Stimulated activated CD4-positive, alpha-beta T cell treated with anti-CD3 and anti-CD28 coated beads, Interleukin-4, amount 100 ng/mL, for 48 hours (primary cell): ENCODE data around the gene EPHX1.
"Not testable (repeated sequence)": the region's sequence is repeated elsewhere in the genome, so short reads cannot be mapped to it uniquely, and the experiment has no call there.

Source experiments
- DNase-seq, 2 donors: peaks; one replicate each; pipeline ENCODE4 v3.0.0-alpha.2; 2020; ENCODE audit warnings: low read depth in 2 of 2

The EPHX1 gene

DNA sequence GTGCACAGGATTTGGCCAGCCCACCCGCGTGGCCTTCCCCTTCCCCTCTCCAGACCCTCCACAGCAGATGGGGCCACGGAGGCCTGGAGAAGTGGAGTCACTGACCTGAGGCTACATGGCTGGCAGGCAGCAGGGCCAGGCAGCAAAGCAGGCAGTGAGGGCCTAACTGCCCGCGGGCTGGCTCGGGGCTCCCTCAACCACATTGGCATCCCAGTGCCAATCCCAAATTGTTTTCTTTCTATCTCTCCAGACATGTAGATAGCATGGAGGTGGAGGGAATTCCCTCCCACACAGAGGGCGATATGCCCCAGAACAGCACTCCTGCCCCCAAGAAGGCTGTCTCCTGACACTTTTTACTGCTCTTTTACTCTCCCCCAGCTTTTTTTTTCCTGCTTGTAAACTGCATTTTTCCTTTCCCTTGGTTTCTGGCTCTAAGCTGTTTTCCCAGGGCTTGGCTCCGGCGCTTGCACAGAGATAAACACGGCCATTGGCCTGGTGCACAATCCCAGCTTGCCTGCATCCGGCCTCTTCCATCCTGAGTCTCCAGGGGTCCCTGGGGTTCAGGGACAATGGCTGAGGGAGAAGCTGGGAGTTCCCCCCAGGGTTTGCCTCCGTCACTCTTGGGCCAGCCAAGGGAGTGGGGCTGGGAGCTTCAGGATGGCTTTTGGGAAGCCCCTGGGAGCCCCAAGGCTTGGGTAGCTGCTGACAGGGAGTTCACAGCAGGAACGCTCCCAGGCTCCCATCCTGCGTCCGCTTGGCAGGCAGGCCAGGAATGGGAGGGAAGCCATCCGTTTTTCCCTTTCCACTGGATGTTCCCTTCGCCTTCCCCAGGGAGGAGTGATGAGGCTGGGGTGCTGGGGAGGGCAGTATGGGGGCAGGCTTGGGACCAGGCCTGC is 7.0 kb downstream of the EPHX1 start:
- no peak for DNase-seq

DNA sequence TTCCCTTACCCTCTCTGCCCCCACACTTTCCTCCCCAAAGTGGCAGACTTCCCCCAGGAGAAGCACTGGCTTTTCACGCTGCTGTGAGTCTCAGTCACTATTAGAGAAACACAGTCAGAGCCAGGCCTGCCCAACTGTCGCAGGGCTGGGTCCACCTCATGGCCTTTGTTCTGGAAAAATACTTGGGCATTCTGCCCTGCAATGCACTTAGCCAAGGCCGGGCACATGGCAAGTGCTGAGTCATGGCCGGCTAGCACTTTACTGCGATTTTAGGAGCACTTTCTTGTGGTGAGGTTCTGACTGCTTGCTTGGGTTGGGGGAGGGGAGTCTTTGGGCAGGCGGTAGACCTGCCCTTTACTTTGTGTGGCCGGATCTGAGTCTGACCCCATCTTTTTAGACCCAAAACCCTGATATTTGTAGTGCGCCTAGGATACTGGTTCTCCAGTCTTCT is 7.7 kb downstream of the EPHX1 start:
- no peak for DNase-seq

DNA sequence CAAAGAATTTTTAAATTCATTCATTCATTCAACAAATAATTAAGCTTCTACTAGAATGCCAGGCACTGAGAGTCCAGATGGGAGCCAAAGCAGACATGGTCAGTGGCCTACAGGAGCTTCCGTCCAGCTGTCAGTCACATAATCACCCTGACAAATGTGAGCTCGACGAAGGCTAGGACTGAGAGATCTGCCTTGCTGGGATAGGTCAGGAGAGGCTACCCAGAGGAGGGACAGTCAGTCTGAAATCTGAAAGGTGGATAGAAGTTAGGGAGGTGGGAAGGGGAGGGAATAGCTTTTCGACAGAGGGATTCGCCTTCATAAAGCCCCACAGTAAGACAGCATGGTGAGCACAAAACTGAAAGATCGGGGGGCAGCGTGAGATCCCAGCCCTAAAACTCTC is 8.3 kb downstream of the EPHX1 start:
- no peak for DNase-seq

DNA sequence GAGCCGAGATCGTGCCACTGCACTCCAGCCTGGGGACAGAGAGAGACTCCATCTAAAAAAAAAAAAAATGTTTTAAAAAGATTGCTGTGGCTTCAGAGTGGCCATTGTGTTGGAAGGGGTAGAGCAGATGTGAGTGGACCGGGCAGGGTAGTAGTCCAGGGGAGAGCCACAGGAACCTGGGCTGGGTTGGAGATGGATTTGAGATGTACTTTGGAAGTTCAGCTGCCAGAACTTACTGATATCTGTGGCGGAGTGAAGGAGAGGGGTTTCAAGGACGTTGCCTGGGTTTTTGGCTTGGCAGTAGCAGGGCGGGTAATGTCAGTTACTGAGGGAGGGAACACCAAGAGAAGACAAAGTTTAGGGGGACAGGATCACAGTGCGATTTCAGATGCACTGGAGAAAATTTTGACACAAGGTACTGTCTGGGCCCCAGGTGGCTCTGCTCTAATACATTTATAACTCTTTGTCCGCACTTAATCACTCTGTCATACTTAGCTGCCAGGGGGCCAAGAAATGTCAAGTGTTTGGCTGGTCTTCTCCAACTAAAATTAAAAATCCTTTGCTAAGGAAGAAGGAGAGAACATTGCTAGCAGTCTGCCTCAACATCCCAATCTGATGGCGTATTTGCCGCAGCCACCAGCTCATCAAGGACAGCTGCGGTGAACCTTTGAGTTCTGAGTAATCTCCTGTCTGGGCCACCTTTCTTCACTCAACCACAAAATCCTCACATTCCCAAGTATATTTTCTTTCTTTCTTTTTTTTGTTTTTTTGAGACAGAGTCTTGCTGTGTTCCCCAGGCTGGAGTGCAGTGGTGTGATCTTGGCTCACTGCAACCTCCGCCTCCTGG is 9.6 kb downstream of the EPHX1 start:
- no peak for DNase-seq

DNA sequence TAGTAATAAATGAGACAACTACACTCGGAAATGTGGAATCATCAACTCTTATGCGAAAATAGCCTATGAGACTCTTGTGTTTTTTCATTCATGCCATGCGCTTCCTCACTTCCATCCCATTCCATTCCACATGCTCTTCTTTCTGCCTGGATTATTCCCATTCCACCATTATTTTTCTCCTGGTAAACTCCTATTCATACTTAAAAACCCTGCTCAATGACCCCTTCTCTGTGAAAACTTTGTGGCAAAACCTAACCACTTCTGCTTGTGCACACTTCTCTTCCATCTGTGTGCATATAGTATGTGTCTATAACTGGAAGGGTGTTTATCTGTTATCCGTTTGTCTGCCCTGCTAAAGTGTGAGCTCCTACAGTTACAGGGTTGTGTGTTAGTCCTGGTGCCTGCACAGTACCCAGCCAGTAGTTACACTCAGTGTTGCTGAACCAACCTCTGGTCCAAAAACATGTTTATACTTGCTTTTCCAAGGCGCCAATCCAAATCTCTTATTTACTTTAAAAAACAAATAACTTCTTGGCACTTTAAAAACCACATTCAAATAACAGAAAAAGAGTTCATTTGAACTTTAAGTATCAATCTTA is 10.7 kb downstream of the EPHX1 start:
- DNase-seq = no peak

DNA sequence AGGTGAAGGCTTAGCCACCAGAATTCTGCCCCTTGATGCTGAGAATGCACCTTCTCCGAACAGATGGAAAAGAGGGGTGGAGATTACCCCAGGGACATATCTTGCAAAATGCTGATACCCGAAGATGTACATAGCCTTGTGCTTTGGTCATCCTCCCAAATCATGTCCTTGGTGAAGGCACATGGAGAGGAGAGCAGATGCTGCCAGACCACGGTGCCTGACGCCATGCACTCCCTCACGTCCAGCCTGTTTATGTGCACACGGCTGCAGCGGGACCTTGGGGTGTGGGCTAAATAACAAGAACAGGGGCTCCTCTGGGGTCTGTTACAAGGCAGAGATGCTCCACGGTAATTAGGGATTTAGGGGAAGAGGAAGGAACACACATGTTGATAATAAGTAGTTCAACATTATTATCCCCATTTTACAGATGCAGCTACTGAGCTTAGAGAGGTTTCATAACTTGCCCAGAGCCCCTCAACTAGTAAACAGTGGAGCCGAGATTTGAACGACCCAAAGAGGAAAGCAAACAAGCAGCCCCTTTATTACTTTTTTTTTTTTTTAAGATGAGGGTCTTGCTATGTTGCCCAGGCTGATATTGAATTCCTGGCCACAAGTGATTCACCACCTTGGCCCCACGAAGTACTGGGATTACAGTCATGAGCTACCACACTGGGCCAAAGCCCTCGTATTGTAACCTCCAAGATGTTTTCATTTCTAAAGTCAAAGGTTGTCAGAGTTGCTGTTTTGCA is 12.9 kb downstream of the EPHX1 start:
- DNase-seq = no peak

DNA sequence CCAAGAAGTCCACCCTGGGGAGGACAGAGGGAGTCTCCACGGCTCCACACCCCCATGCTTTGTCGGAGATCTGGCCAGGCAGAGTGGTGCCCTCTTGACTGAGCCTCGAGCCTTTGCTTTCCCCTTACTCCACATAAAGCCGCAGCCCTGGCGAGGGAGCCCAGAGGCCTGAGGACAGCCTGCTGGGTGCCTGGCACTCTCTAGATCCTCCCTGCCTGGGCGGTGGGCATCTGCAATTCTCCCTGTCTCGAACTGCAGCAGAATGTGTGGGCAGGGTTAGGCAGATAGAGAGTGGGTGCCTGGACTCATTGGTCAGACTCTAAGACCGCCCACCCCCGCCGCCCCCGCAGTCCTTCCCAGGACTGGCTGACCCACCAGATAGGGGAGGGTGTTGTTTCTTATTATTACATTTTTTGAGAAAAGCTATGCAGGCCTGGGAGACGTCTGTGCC is 13.9 kb downstream of the EPHX1 start:
- no peak for DNase-seq

DNA sequence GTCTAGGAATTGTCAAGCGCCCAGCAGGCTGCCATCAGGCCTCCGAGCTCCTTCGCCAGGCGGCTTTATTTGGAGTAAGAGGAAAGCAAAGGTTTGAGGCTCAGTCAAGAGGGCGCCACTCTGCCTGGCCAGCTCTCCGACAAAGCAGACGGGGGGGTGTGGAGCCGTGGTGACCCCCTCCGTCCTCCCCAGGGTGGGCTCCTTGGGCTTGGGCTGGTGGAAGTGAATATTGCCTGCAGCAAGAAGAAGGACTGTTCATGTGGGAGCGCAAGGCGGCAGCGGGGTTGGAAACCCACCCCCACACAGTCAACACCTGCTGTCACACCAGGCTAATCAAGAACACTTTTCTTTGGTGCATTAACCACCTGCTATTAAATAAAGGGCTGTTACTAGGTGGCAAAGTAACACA is 14.6 kb downstream of the EPHX1 start:
- no peak for DNase-seq

DNA sequence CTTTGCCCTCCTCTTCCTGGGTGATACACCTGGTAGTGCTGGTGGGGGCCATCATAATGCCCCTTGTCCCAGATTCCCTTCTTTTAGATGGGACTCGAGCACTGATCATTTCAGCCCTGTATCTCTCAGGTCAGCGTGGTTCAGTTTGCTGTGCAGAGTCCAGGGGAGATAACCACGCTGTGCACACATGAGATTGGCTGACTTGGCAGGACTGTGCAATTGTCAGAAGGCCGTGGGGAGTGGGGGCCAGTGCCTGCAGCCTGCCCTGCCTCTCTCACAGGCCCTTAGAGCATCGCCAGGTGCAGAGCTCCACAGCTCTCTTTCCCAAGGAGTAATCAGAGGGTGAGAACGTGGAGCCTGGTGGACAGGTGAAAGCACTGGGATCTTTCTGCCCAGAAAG is 15.2 kb downstream of the EPHX1 start:
- no peak for DNase-seq

DNA sequence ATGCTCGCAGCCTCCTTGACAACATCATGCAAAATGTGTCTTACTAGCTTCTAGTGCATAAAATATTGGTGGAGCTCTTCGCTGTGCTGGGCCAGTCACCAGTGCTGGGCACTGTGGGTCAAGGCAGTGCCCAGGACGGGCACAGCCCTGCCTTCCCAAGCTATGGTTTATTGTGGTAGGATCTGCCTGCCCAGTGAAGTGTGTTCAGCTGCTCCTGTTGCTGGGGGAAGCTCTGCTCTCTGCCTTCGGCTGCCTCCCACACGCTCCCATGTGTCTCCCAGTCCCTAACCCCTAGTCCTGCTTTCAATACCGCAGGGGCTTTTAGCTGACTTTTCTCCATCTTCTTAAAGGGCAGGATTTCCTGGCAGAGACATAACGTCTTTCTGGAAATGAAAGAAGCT is 15.7 kb downstream of the EPHX1 start:
- no peak for DNase-seq

DNA sequence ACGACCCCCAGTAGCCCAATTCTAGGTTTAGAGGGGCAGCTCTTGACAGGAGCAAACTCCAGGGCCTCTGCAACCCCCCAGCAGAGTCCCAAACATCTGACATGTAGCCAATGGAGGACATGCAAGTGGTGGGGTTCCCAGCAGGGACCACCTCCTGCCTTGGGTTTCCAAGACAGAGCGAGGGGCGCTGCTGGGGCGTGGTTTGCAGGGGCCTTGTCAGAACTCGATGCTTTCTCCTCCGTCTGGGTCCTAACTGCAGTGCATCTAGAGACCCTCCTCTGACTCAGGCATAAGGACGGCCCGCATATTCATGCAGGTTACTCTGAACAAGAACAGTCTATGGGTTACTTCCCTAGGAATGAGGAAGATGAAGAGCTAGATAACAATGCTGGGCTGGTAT is 17.2 kb downstream of the EPHX1 start:
- no peak for DNase-seq

DNA sequence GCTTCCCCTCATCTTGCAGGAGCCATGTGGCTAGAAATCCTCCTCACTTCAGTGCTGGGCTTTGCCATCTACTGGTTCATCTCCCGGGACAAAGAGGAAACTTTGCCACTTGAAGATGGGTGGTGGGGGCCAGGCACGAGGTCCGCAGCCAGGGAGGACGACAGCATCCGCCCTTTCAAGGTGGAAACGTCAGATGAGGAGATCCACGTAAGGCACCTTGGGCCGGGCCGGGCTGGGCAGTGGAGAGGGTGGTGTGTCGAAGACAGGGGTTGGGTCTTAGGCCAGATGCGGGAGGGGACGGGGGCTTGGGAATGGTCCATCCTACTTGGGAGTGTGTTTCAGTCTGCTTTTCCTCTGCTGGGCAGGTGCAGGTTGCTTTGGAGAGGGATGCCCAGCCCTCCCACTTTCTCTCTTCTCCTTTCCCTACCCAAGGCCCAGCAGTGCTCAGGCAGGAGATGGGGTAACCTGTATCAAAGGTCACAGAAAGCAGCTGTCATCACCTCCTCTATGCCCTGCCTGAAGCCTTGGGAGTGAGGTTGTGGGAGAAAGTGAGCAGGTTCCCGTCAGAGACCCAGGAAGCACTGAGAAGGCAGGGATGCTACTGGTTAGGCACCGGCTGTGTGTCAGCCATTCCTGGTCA is 18.9 kb downstream of the EPHX1 start:
- no peak for DNase-seq

DNA sequence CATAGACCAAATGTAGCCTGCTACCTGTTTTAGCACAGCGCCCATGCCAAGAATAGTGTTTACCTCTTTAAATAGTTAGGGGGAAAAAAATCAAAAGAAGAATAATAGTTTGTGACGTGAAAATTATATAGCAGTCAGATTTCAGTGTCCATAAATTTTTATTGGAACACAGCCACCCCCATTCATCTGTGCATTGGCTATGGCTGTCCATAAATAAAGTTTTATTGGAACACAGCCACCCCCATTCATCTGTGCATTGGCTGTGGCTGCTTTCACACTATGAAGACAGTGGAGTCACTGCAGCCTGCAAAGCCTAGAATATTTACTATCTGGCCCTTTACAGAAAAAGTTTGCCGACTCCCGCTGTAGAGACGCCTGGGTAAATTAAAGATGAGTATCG is 20.9 kb downstream of the EPHX1 start:
- no peak for DNase-seq

DNA sequence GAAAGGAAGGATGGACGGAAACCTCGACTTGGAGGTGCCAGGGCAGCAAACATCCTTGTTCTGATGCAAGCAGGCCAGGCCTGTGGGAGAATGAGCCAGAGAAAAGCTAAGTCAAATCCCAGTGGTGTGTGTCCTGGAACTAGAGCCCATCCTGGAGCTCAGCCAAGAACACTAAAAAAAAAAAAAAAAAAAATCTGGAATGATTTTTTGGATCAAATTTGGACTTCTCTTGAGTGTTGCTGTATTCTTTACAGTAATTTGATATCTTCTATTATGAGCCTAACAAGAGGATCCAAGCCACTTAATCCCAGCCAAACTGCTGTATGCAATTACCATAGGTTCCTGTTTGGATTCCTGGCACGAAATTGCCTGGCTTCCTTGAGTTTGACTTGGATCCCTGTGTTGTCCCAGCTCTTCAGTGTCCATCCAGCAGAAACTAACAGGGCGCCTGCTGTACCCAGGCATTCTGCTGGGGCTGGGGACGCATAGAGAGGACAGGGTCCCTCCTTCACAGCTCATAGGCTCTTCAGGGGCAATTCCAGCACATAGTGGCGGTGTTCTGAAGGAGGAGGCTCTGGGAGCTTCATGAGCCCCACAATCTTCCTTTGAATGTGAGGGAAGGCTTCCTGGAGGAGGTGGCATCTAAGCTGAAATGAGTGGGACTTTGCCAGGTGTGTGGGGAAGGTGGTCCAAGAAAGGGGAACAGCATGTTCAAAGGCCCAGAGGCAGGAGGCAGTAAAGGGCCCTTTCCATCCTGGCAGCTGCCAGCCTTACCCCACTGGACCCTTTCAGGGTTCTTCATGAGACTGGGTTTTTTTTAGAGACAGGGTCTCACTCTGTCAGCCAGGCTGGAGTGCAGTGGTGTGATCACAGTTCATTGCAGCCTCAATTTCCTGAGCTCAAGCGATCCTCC is 24.7 kb downstream of the EPHX1 start:
- no peak for DNase-seq

DNA sequence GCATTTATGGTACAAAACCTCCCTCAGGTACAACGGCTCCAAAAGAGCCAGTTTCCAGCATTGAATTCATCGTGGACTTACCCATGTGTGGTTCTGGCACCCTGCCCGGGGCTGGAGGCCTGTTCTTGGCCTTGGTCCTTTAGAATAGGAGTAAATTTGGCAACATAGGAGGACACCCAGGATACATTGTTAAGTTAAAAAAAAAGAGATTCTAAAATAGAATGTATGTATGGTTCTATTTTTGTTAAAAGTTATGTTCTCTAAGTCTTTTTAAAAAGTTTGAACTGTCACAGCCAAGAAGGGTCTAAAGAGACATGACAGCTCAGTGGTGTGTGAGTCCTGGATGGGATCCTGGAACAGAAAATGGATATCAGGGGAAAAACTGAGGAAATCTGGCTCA is 25.9 kb downstream of the EPHX1 start:
- DNase-seq = no peak

DNA sequence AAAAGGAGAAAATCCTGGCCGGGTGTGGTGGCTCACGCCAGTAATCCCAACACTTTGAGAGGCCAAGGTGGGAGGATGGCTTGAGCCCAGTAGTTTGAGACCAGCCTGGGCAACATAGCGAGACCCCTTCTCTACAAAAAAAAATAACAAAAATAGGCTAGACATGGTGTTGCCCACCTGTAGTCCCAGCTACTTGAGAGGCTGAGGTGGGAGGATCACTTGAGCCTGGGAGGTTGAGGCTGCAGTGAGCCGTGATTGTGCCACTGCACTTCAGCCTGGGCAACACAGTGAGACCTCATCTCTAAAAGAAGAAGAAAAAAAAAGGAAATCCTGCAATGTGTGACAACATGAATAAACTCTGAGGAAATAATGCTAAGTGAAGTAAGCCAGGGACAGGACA is 26.4 kb downstream of the EPHX1 start:
- not testable (repeated sequence) for DNase-seq

DNA sequence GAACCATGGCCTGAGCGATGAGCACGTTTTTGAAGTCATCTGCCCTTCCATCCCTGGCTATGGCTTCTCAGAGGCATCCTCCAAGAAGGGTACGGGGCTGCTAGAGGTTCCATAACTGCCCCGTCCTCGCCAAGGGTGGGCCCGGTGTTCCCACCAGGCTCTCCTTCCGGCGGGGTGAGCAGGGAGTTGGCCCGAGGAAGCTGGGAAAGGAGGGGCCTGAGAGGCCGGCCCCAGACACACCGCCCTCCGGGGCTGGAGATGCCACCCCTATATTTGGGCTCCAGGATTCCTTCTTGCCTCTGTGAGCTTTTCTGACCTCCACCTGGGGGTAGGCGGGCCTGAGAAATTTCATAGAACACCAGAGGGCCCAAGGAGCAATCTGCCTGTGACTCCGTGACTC is 28.9 kb downstream of the EPHX1 start:
- no peak for DNase-seq

DNA sequence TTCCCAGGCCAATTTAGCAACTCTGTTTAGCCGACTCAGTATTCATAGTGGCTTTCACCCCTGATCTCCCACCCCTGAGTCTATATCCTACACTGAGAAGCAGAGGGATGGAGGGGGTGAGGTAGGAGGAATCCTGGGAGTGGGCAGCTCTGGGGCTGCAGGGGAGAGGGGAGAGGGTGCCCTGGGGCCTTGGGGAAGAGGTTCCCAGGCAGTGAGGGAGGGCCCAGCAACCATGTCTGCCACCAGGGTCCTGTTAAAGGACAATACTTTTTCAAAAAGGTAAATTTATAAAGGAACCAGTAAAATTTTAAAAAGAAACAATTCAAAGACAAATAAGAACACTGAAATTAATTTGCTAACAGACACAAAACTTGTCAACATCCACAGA is 30.3 kb downstream of the EPHX1 start:
- no peak for DNase-seq

DNA sequence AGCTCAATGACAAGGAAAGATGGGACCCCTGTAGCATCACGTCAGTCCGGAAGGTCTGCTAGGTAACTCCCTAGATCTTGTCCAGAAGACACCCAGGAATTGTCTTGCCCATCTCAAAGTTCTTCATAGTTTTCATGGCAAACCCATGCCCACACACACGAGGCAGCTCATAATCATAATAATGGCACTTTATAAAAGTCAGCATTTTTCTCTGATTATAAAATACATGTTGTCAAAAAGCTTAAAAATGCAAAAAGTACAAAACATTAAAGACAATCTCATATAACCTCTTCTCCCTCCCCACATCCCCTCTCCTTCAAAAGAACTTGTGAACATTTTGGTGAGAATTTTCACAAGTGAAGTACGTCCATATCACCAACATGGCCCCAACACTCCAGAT is 30.8 kb downstream of the EPHX1 start:
- DNase-seq = no peak

DNA sequence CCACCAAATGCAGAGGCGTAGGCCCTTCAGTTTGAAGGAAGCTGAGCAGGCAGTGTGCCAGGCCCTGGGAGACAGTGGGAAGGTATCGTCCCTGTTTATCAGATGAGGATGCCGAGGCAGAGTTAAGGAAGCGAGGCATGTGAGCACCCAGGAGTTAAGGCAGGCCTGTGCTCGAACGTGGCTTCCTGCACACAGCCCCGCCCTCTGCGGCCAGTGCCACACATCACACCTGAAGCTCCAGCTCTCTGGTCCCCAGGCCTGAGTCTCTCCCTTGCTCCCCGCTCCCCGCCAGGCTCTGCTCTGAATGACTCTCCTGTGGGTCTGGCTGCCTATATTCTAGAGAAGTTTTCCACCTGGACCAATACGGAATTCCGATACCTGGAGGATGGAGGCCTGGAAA is 32.1 kb downstream of the EPHX1 start:
- DNase-seq = no peak
